Spleen (tissue), 7 donors: Measurements from ENCODE around the gene AQP3.

Source experiments
- CTCF ChIP-seq, 11 experiments: fragments of 200-600 bp in 7 of 11; fragments of 450-650 bp in 4 of 11; sonication (generic) in 4 of 11; IDR thresholded peaks in 8 of 11; conservative IDR thresholded peaks in 3 of 11; 1 replicate in 7 of 11; 2 replicates in 4 of 11; pipeline versions ENCODE4 v1.4.0 to v1.8.0; 2016 to 2021; ENCODE audit warnings: antibody characterized with exemption in 11 of 11, inconsistent platforms in 4 of 11, mild to moderate bottlenecking in 1 of 11
- POLR2A ChIP-seq, 3 donors: fragments of 450-650 bp; IDR thresholded peaks; one replicate each; pipeline ENCODE4 v1.5.1; 2017; ENCODE audit warnings: antibody characterized with exemption in 3 of 3, mild to moderate bottlenecking in 1 of 3
- POLR2AphosphoS5 ChIP-seq, 3 donors: sonication (generic); formaldehyde crosslinking; IDR thresholded peaks; one replicate each; pipeline ENCODE4 v1.5.1; 2017; ENCODE audit warnings: antibody characterized with exemption in 3 of 3
- donor health status: DM: no; HTN: no; CAD: no; lungs with moderate emphysema.
- donor health status: DM: no; HTN: no; CAD: no.
- donor health status: DM: no; HTN: no; CAD: no.

DNA sequence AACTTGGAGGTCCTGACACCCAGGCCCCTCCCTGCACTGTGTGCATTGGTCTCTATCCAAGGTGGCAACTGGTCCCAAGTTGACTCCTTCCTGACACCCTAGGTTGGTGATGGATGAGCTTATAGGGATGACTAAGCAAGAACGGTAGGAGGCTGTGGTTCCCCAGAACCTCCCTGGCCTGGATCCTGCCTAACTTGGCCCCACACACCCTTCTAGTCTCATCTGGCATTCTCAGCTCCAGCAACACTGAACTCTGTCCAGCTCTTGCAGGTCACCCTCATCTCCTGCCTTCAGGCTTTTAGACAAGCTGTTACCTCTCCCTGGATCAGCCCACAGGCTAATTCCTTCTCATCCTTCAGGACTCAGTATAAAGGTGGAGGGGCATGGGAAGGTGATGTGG is 16.5 kb downstream of the AQP3 start:
- no peak for TF ChIP-seq POLR2A (IDR thresholded peaks at IDR 0.05)
- TF ChIP-seq CTCF (IDR thresholded peaks at IDR 0.05 in 8 of 11, conservative IDR thresholded peaks at IDR 0.05 in 3 of 11), result no peak
- no peak for TF ChIP-seq POLR2AphosphoS5 (IDR thresholded peaks at IDR 0.05)
